DMS114 treated with DMSO at 0.1 percent for 48 hours (cell line): ENCODE measurements around the gene ADGRA1.
"Not testable (repeated sequence)": the region's sequence is repeated elsewhere in the genome, so short reads cannot be mapped to it uniquely, and the experiment has no call there.

ENCODE experiments used
- DNase-seq: peaks from one replicate; lab custom pipeline; 2025; ENCODE audit not compliant: unreplicated experiment; lab: John Stamatoyannopoulos, UW

ADGRA1 gene

GRCh38 chr10:133110133-133110532 is 22.4 kb downstream of the ADGRA1 start:
- no peak for DNase-seq

GRCh38 chr10:133110609-133111275 is 23.0 kb downstream of the ADGRA1 start:
- no peak for DNase-seq

GRCh38 chr10:133111640-133112039 is 23.9 kb downstream of the ADGRA1 start:
- DNase-seq, result not testable (repeated sequence)

GRCh38 chr10:133113146-133113830 is 25.6 kb downstream of the ADGRA1 start:
- no peak for DNase-seq

GRCh38 chr10:133113847-133114246 is 26.1 kb downstream of the ADGRA1 start:
- no peak for DNase-seq

- DNase-seq, result no peak
Measured at GRCh38 chr10:133114251-133114650, 26.5 kb downstream of the ADGRA1 start.

GRCh38 chr10:133114726-133115452 is 27.2 kb downstream of the ADGRA1 start:
- no peak for DNase-seq

GRCh38 chr10:133115453-133115842 is 27.7 kb downstream of the ADGRA1 start:
- DNase-seq, result no peak

GRCh38 chr10:133115976-133116375 is 28.3 kb downstream of the ADGRA1 start:
- DNase-seq, result no peak

- no peak for DNase-seq
Measured at GRCh38 chr10:133116455-133116854, 28.7 kb downstream of the ADGRA1 start.

GRCh38 chr10:133117036-133117687 is 29.4 kb downstream of the ADGRA1 start:
- DNase-seq, result no peak

- DNase-seq, result no peak
Measured at GRCh38 chr10:133117688-133118071, 30.0 kb downstream of the ADGRA1 start.

GRCh38 chr10:133121479-133121878 is 33.8 kb downstream of the ADGRA1 start:
- no peak for DNase-seq

GRCh38 chr10:133122171-133122935 is 34.6 kb downstream of the ADGRA1 start:
- DNase-seq, result no peak

- no peak for DNase-seq
Measured at GRCh38 chr10:133123050-133123745, 35.5 kb downstream of the ADGRA1 start.

- DNase-seq, result no peak
Measured at GRCh38 chr10:133123746-133124356, 36.1 kb downstream of the ADGRA1 start.

GRCh38 chr10:133124357-133125211 is 36.9 kb downstream of the ADGRA1 start:
- no peak for DNase-seq

GRCh38 chr10:133125901-133126300 is 38.2 kb downstream of the ADGRA1 start:
- DNase-seq, result no peak
